ENCODE data around the gene DLGAP1. TPM values are rescaled to one million over a fixed set of nuclear protein-coding genes. Genes with fewer than 3 reads are reported as not detected.

The DLGAP1 gene
- total RNA-seq, 1 experiment from 2014 or later: not detected

DNA sequence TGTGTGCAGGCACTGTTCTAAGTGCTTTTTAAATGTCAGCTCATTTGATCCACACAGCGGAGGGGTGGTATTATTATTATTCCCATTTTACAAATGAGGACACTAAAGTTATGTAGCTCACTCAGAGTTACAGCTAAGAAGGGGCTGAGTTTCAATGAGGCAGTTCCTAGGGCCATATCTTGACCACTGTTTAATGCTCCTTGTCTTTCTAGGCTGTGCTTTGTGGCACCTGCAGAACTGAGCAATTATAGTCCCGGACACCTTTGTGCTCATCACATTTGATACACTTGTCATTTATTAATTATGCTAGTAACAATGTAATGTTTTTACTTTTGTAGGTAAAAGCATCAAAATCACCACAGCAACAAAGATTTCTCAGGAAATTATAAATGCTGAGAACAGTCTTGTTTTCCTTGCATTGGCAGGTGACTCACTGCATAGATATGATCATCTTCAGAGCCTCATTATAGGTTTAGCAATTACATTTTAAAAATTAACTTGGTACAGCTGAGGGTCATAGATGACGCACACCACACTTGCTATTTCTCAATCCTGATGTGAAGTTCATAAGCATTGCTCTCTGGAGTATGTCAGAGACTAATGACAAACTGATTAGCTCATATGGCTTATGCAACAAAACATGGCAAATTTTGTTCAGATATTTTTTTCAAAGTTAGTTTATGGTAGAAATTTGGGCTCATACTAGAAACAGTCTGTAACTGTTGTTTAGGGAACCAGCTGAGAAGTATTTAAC is 638.3 kb downstream of the DLGAP1 start:
- DNase-seq (ENCODE audit: low spot score): peak; percentile 63

DNA sequence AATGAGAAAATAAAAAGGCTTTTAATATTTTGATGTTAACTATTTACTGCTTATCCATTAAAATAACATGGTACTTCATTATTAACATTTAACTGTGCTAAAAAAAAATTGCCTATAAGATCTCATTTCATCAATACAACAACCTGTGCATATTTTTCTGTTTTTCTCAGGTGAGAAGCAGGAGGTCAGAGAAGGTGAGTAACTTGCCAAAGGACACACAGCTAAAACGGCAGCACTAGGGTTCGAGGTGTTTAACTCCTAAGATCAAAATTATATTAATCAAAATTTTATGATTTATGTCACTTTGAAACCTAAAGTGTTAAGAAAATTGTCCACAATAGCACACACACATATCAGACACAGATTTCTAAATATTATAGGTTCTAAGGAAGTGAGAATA is 639.1 kb downstream of the DLGAP1 start:
- DNase-seq (ENCODE audit: low spot score): no peak

DNA sequence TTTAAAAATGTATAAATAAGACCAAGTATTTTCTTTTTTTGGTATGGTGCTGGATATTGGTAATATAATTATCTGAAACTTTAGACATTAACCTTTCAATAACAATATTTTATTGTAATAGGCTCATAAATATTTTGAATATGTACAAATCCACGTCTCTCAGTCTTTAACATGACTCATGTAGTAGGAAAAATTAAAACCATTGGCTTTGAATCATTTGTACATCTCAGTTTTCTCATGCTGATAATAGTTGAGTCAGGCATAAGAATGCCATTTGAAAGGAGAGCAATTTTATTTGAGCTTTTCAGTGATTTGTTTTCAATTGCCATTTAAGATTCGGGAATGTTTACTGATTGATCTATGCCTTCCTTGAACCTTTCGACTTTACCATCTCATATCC is 640.3 kb downstream of the DLGAP1 start:
- DNase-seq (ENCODE audit: low spot score): no peak

DNA sequence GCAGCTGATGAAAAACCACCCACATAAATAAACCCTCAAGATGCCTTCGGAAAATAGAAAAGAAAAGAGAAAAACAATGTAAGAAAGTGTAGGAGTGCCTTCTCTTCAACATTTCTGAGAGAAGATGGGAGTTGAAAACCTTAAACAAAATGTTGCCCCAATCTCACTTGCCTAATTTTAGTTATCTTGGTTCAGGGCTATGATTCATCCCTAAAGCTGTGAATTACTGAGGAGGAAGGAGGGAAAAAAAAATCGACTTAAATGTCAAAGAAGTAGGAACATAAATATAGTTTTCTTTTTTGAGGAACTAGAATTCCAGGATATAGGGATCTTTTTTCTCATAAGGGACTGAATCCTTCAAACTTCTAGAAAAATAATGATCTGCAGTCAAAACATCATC is 644.8 kb downstream of the DLGAP1 start:
- no peak for DNase-seq (ENCODE audit: low spot score)

DNA sequence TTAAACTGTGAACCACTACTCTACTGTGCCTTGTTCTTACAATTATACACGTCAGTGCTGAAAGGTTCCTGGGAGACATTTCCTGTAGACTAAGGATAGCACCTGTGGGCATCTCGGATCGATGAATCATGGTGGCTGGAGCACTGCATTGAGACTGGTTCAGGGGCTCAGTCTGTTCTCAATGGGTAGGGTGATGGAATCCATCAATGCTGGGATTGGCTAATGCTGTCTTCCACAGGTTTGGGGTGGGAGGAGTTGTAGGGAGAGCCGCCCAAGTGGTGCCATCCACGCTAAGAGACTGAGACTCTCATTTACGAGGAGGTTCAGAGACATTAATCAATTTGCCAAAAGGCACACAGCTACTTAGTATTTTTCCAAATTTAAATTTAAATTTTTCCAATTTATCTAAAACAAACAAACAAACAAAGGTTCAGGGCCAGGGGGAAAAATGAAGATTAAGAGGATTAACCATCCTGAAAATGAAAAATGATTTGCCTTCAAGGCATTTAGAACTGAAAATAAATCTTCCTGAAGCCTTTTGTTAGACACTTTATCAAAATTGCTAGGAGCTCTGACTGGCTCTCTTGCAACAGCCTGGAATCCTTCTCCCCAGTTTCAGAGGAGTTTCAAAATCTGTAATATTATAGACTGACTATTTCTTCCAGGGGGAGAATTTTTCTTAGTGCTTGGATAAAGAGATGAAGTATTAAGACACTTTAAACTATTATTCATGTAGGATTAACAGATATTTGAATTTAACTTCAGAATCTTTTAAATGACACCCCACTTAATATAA is 645.9 kb downstream of the DLGAP1 start:
- DNase-seq (ENCODE audit: low spot score): no peak

DNA sequence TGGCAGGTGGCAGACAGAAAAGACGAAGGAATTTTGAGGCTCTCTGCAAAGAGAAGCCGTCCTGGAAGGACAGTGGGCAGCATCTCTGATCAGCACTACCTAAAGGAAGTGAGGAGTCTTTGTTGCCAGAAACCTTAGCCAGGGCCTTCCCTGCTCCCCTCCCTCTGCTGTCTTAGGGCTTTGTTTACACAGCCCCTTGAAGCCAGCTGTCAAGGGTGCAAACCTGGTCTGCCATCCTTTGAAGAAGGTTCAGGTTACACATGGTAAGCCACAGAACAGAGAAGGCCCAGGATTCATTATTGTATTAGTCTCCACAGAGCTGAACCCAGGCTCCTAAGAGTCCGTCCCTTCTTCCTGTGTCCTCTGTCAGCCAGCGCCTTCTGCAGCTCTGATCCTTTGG is 648.5 kb downstream of the DLGAP1 start:
- DNase-seq (ENCODE audit: low spot score): no peak

DNA sequence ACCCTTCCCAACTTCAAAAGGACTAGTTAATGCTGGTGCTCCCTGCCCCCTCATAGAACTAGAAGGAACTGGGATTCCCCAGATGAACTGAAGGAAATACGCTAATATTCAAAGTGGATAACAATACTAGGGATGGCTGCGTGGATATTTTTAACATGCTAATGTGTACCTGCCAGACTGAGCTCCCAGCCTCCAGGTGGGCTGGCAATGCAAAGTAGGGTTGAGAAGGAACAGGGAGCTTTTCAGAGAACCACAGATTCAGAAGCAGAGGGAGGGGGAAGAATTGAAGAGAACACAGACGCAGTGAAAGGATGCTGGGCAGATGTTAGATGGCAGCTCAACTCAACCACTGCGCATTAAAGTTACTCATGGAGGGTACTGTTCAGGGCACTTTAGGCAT is 650.8 kb downstream of the DLGAP1 start:
- no peak for DNase-seq (ENCODE audit: low spot score)

DNA sequence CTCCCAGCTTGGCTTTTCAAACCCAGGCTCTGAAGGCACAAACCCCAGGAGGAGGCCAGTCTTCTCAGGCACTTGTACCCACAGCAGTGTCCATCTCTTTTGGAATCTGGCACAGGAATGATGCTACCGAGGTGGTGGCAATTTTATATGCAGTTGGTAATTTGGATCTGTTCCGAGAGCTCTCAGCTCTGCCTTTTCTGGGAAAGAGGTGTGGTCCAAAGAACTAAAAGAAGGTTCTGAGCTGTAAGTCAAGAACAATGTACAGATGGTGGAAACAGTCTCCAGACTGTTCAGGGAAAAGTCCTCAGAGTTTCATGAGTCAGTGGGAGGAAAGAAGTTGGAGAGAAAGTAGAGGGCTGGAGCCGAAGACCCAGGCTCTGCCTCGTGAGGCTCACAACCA is 651.8 kb downstream of the DLGAP1 start:
- DNase-seq (ENCODE audit: low spot score): no peak

DNA sequence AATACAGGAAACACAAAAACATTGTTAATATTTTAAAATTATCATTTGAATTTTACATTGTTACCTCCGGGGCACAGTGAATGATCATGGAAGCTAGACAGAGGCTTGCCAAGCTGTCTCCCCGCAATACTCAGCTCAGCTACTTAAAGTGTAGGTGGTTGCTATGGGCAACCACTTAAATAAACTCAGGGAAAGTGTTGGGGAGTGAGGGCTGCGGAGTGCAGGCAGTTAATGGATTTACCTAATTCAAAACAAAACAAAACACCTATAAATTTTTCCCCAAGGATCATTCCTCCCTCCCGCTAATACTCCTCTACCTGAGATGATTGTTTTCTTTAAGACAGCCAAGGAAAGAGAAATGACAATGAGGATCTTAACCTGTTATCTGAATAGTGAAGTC is 655.6 kb downstream of the DLGAP1 start:
- no peak for DNase-seq (ENCODE audit: low spot score)

DNA sequence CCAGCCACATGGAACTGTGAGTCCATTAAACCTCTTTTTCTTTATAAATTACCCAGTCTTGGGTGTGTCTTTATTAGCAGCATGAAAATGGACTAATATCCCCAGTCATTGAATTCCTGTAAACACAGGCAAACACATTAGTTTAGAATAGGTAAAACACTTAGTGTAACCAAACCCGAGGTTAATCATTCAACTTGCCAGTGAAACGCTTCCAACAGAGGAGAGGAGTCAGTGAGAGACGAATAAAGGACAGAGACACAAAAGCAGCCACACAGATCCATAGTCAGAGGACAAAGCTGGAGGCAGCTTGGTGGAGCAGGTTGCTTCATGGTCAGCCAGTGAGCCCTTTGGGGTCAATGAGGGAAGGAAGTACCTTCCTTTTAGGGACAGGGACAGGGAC is 657.1 kb downstream of the DLGAP1 start:
- DNase-seq (ENCODE audit: low spot score): no peak

DNA sequence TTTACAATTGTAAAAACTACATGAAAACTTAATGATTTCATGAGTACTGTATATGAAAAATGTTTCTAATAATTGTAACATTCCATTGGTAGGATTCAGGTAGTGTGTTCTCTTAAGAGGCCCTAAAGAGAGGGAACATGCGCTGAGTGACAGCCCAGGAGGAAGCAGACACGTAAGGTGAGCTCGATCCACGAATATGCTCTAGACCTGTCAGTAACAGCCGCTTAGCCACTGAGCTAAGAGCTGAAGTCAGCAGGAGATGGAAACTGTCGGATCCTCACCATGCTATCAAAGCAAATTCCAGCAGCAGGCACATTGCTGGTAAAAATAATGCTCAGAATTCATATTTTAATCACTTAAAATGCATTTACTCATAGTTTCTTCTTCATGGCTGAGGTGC is 658.7 kb downstream of the DLGAP1 start:
- DNase-seq (ENCODE audit: low spot score): no peak

DNA sequence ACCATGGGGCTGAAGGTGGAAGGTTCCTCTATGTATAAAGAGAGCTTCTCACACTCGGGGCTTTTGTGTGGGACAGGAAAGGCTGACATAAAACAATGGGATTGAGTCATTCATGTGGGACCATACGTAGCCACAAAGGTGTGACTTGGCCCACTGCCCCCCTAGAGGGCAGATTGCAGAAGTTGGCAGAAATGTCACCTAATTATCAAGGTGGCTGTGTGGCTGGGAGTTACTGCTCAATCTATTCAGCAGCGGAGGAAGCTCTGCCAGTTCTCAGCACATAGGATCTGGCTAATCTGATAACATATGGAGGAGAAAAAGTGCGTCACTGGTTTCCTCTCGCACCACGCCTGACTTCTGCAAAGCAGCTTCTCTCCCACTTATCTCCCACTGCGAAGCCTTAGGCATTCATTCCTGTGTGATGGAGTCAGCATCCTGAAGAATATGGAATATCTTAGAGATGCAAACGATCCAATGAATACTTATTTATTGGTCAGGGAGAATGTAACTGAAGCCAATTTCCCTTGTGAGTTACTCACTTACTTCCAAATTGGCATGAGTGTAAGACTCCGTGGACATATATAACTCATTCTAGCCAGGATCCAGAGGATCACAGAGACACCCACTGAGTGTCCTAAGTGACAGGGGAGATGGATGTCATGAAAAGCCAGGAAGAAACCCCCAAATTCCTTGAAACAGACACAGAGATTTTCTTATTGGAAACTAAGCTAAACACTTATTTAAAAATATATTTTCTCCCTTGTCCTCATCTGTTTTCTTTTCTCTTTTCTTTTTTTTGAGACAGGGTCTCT is 660.4 kb downstream of the DLGAP1 start:
- peak; percentile 96 for DNase-seq (ENCODE audit: low spot score)

DNA sequence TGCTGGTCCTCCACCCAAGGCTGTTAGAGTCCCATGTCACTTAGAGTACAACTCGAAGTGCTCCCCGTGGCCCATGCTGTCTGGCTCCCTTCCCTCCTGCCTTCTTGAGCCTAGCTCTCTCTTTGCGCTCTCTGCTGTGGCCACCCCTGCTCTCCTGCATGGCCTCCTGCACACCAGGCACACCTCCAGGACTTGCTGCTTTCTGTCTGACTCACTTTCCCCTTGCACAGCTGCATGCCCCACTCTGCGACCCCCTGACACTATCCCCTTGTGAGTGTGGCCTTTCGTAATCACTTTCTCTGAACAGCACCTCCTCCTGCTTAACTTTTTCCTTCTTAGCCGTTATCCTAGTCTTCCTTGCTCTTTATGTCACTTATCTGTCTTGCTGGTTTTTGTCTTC is 661.6 kb downstream of the DLGAP1 start:
- DNase-seq (ENCODE audit: low spot score): no peak

DNA sequence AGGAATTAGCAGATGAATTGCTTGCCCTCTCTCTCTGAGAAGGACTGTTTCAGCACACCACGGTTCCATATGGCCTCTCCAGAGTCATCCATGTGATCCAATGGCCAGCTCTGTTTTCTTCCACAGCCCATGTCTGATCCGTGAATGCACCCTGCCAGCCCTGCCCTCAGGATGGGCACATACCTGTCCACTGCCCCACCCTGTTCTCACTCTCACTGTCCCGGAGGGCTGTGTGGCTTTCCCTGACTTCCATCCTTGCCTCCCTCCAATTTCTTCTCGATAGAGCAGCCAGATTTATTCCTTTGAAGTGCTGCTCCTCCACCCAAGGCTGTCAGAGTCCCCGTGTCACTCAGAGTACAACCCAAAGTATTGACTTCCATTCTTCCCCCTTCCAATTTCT is 662.0 kb downstream of the DLGAP1 start:
- DNase-seq (ENCODE audit: low spot score): no peak

DNA sequence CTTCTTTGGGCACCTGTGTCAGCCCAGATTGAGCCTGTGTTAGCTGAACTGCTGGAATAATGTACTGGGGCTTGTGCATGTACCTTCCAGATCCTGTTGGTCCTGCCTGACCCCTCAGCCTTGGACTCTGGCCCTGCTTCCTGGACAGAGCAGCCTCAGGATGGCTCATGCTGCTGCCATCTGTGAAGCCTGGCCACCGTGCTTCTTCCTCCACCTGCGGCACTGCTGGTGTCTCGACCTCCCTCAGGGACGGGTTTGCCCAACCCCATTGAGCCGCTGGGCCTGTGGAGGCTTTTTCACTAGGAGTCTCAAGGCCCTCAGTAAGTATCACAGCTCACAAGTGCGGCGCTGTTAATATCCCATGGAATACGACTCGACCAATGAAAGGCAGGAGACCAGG is 662.4 kb downstream of the DLGAP1 start:
- no peak for DNase-seq (ENCODE audit: low spot score)

DNA sequence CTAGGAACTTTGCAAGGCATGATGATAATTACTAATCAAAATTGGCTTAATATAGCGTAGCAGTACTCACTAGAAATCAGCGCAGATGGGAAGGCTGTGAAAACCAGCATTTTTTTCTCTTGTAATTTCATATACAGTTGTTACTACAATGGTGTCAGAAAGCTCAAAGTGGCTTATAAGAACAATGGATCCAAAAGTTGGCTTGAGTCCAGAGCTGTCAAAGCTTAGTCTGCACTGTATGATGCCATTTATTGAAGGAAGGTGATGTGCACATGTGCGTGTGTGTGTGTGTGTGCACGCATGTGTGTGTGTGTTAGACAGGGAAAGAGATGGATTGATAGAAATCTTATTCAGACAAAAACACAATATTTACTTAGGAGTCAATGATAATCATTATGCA is 663.9 kb downstream of the DLGAP1 start:
- DNase-seq (ENCODE audit: low spot score): no peak

DNA sequence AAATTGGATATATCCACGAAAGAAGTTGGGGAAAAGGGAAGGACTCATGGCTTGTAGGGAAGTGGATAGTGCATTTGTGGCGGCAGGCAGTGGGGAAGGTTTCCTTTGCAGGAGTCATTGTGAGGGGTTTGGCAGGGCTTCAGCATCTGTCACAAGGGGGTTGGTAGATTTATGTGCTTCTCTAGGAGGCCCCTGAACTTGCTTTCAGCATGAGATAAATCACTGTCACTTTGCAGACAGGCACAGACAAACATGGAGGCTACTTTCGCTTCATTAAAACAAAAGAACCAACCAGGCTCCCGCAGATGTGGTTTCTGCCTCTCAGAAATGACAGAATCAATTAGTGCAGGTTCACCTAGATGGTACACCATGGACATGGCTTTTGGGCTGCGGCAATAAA is 664.4 kb downstream of the DLGAP1 start:
- DNase-seq (ENCODE audit: low spot score): peak; percentile 67

DNA sequence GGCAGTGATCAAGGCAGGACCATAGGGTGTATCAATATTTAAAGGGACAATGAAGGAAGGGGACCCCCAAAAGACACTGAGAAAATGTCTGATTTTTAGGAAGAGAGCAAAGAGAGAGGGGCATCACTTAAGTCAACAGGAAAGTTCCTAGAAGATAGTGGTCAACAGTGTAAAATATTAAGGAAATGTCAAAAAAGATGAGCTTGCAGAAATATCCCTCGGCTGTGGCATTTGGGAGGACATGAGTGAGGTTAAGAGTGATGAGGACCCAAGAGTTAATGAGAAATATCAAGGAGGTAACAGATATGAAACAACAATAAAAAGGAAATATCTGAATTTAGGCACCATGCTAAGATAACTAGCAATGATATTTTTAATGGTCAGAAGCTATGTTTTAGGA is 665.6 kb downstream of the DLGAP1 start:
- DNase-seq (ENCODE audit: low spot score): no peak

DNA sequence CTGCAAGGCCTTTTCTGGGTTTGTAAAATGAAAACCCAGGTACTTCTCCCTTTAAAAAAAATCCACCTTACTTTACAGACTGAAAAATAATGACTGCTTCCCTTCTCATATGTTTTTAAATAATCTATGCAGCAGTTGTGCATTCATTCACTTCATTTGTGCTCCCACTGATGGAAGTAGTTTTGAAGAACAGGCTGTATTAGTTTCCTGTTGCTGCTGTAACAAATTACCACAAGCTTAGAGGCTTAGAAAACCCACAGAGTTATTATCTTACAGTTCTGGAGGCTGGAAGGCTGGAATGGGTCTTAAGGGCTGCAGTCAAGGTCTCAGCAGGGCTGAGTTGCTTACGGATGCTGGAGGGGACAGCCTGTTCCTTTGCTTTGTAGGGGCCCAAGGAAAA is 670.2 kb downstream of the DLGAP1 start:
- no peak for DNase-seq (ENCODE audit: low spot score)

DNA sequence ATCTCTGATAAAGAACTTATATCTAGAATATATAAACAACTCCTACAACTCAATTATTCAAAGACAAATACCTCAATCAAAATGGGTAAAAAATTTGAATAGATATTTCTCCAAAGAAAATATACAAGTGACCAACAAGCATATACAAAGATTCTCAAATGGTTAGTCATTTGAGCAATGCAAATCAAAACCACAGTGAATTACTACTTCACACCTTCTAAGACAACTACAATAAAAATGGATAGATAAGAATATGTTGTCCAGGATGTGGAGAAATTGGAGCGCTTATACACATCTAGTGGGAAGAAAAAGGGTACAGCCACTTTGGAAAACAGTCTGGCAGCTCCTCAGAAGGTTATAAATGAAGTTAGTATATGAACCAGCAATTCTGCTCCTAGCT is 672.2 kb downstream of the DLGAP1 start:
- peak; percentile 33 for DNase-seq (ENCODE audit: low spot score)

DNA sequence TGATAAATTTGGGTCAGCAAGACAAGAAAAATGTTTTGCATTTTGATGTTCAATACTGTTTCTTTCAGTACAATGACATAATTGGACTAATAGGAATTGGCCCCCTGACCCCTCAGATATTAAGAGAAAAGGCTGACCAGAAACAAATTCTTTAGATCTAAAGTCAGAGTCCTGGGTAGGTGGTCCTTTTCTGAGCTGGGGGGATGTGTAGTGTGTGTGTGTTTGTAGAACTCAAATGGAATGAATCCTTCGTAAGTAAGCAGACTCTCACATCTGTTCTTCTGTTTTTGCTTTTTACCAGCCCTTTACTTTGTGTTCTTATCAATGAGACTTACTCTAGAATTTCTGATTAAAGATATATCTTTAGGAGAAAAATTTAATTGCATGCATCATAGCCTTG is 677.4 kb downstream of the DLGAP1 start:
- no peak for DNase-seq (ENCODE audit: low spot score)

DNA sequence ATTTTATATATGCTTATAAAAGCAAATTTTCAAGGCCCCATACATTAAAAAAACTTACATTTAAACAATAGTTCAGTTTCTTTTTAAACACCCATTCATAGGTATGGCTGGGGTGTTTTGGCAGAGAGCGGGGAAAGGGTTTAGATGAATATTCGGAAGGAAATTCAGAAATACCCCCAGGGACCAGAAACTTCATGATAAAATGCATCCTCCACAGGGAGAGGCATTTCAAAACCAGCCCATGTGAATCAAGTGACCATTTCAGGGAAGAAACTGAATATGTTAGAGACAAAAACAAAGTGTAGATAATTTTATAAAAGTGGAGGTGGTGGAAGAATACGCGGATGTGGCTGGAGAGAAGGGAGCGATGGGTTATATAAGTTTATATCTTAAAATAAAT is 678.0 kb downstream of the DLGAP1 start:
- no peak for DNase-seq (ENCODE audit: low spot score)

DNA sequence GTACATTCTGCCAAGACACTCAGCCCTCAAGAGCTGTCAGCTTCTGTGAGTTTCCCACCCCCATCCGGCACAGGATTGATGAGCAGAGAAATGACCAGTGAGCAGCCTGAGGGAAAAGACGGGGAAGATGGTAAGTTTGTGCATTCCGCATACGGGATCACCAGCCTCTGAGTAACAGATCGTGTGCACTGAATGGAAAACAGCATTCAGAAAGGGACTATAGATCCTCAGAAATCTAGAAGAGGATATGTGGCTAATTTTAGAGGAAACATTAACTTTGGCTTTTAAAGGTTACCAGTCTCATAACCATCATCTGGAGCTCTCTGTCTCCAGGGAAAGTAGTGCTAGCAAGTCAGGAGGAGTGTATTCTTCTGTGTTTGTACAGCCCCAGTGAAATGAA is 679.1 kb downstream of the DLGAP1 start:
- DNase-seq (ENCODE audit: low spot score): no peak
